SK-N-SH (cell line): ENCODE measurements around the gene GHRHR. TPM values are rescaled to one million over a fixed set of nuclear protein-coding genes. Genes with fewer than 3 reads are reported as not detected.

Source experiments
- CTCF ChIA-PET: fragments of 300-600, 350-600 bp; formaldehyde crosslinking; extraction: SDS; loops from one replicate; lab custom pipeline; 2021; lab: Yijun Ruan, JAX
- POLR2A ChIA-PET: fragments of 350-600 bp; sonication (Branson Sonifier 250); formaldehyde crosslinking; extraction: SDS; loops from one replicate; lab custom pipeline; 2020; ENCODE audit warnings: antibody characterized with exemption, inconsistent platforms; lab: Yijun Ruan, JAX
- DNase-seq: peaks from one replicate; pipeline ENCODE4 v3.0.0; 2012
- H2AFZ ChIP-seq: fragments of 200-600 bp; sonication (generic); 2 replicates; pipeline ENCODE4 v1.8.1; 2016; ENCODE audit warnings: antibody characterized with exemption, mild to moderate bottlenecking, low read depth
- H3F3A ChIP-seq: fragments of 200-600 bp; sonication (generic); replicated peaks from 2 replicates; pipeline ENCODE3; 2016; ENCODE audit warnings: antibody characterized with exemption, mild to moderate bottlenecking; ENCODE audit not compliant: insufficient read depth
- H3K27ac ChIP-seq, 2 experiments: fragments of 200-500 bp in 1 of 2; fragments of 200-600 bp in 1 of 2; sonication (Bioruptor generic) in 1 of 2; sonication (generic), shearing (Covaris generic) in 1 of 2; 2 replicates each; pipeline versions ENCODE4 v1.5.1 to v1.6.1; 2014 to 2016; ENCODE audit warnings: low read depth in 2 of 2, inconsistent platforms in 1 of 2, low read length in 1 of 2, mild to moderate bottlenecking in 1 of 2, mixed read lengths in 1 of 2
- H3K27me3 ChIP-seq: fragments of 200-600 bp; sonication (generic), shearing (Covaris generic); 2 replicates; pipeline ENCODE4 v1.6.1; 2016; ENCODE audit warnings: mixed run types; ENCODE audit not compliant: insufficient read depth
- H3K36me3 ChIP-seq, 2 experiments: fragments of 200-500 bp in 1 of 2; fragments of 200-600 bp in 1 of 2; sonication (Bioruptor generic) in 1 of 2; sonication (generic) in 1 of 2; replicated peaks in 1 of 2; 2 replicates each; pipeline versions ENCODE3 to v1.5.1; 2014 to 2016; ENCODE audit warnings: low read length in 1 of 2, mild to moderate bottlenecking in 1 of 2; ENCODE audit not compliant: insufficient read depth in 2 of 2, control insufficient read depth in 1 of 2
- H3K4me1 ChIP-seq, 2 experiments: fragments of 200-500 bp in 1 of 2; fragments of 200-600 bp in 1 of 2; sonication (Bioruptor generic) in 1 of 2; sonication (generic), shearing (Covaris generic) in 1 of 2; 2 replicates each; pipeline versions ENCODE4 v1.5.1 to v1.6.1; 2014 to 2016; ENCODE audit warnings: low read depth in 1 of 2, low read length in 1 of 2, mixed run types in 1 of 2; ENCODE audit not compliant: insufficient read depth in 2 of 2, control insufficient read depth in 1 of 2
- H3K4me2 ChIP-seq: fragments of 200-600 bp; sonication (generic), shearing (Covaris generic); 2 replicates; pipeline ENCODE4 v1.6.1; 2017; ENCODE audit warnings: mixed run types
- H3K4me3 ChIP-seq, 2 experiments: fragments of 200-500 bp in 1 of 2; fragments of 200-600 bp in 1 of 2; sonication (Bioruptor generic) in 1 of 2; sonication (generic), shearing (Covaris generic) in 1 of 2; 2 replicates each; pipeline versions ENCODE4 v1.5.1 to v1.8.1; 2014 to 2016; ENCODE audit warnings: low read depth in 2 of 2, inconsistent platforms in 1 of 2, low read length in 1 of 2, mild to moderate bottlenecking in 1 of 2, mixed read lengths in 1 of 2, moderate library complexity in 1 of 2
- H3K79me2 ChIP-seq: fragments of 200-600 bp; sonication (generic); 2 replicates; pipeline ENCODE4 v1.8.1; 2017; ENCODE audit warnings: mild to moderate bottlenecking; ENCODE audit not compliant: insufficient read depth
- H3K9ac ChIP-seq: fragments of 200-600 bp; sonication (generic); 2 replicates; pipeline ENCODE4 v1.6.1; 2017; ENCODE audit warnings: mixed run types
- H3K9me2 ChIP-seq: fragments of 200-600 bp; sonication (generic); 2 replicates; pipeline ENCODE4 v1.6.1; 2017; ENCODE audit warnings: mixed run types
- H3K9me3 ChIP-seq: fragments of 200-600 bp; sonication (generic); 2 replicates; pipeline ENCODE4 v1.6.1; 2017; ENCODE audit warnings: mixed run types, mild to moderate bottlenecking, moderate library complexity
- H4K20me1 ChIP-seq: fragments of 200-600 bp; sonication (generic); 2 replicates; pipeline ENCODE4 v1.6.1; 2017; ENCODE audit warnings: mild to moderate bottlenecking, mixed run types; ENCODE audit not compliant: insufficient read depth
- CHD2 ChIP-seq: fragments of 150-350 bp; IDR thresholded peaks from 2 replicates; pipeline ENCODE4 v1.6.1; 2018; ENCODE audit warnings: low read length; ENCODE audit not compliant: partially characterized antibody
- EP300 ChIP-seq, 2 experiments: IDR thresholded peaks; 2 replicates each; pipeline versions ENCODE4 v1.4.0 to v1.6.1; 2012; ENCODE audit warnings: borderline replicate concordance in 1 of 2, low read depth in 1 of 2, low read length in 1 of 2
- EZH2phosphoT487 ChIP-seq: fragments of 200-600 bp; sonication (generic); IDR thresholded peaks from 2 replicates; pipeline ENCODE4 v1.6.1; 2017; ENCODE audit warnings: low read depth, mixed run types, mild to moderate bottlenecking, antibody characterized with exemption, moderate library complexity, borderline replicate concordance
- FOXJ3 ChIP-seq: sonication (generic); formaldehyde crosslinking; IDR thresholded peaks from 2 replicates; pipeline ENCODE4 v1.5.1; 2020; ENCODE audit warnings: mild to moderate bottlenecking, missing genetic modification reagents
- GABPA ChIP-seq: IDR thresholded peaks from 2 replicates; pipeline ENCODE4 v1.4.0; 2012; ENCODE audit warnings: low read depth, mild to moderate bottlenecking
- MEF2A ChIP-seq: IDR thresholded peaks from 2 replicates; pipeline ENCODE4 v1.4.0; 2012; ENCODE audit warnings: low read depth, borderline replicate concordance
- MXI1 ChIP-seq: IDR thresholded peaks from 2 replicates; pipeline ENCODE4 v1.6.1; 2012; ENCODE audit warnings: mild to moderate bottlenecking, low read depth, low read length, improper control_type of control experiment
- NFIC ChIP-seq: IDR thresholded peaks from 2 replicates; pipeline ENCODE4 v1.4.0; 2012; ENCODE audit warnings: borderline replicate concordance
- NRF1 ChIP-seq: IDR thresholded peaks from 2 replicates; pipeline ENCODE4 v1.6.1; 2012; ENCODE audit warnings: low read depth, mild to moderate bottlenecking, low read length
- POLR2AphosphoS5 ChIP-seq: IDR thresholded peaks from 2 replicates; pipeline ENCODE4 v1.6.1; 2012; ENCODE audit warnings: low read depth, low read length
- RAD21 ChIP-seq: IDR thresholded peaks from 2 replicates; pipeline ENCODE4 v1.6.1; 2012; ENCODE audit warnings: mild to moderate bottlenecking, low read length
- RFX5 ChIP-seq: IDR thresholded peaks from 2 replicates; pipeline ENCODE4 v1.6.1; 2012; ENCODE audit warnings: mild to moderate bottlenecking, improper control_type of control experiment, low read length
- SIN3A ChIP-seq: IDR thresholded peaks from 2 replicates; pipeline ENCODE4 v1.6.1; 2012; ENCODE audit warnings: low read depth, mild to moderate bottlenecking, low read length, moderate library complexity, borderline replicate concordance
- SMC3 ChIP-seq: IDR thresholded peaks from 2 replicates; pipeline ENCODE4 v1.6.1; 2012; ENCODE audit warnings: low read depth, low read length, improper control_type of control experiment
- TAF1 ChIP-seq: IDR thresholded peaks from 2 replicates; pipeline ENCODE4 v1.6.1; 2012; ENCODE audit warnings: low read depth, mild to moderate bottlenecking, low read length, moderate library complexity, borderline replicate concordance
- TCF12 ChIP-seq: IDR thresholded peaks from 2 replicates; pipeline ENCODE4 v1.4.0; 2012
- TEAD4 ChIP-seq: IDR thresholded peaks from 2 replicates; pipeline ENCODE4 v1.4.0; 2012; ENCODE audit warnings: mild to moderate bottlenecking, borderline replicate concordance; ENCODE audit not compliant: insufficient read depth
- YY1 ChIP-seq: IDR thresholded peaks from 2 replicates; pipeline ENCODE4 v1.4.0; 2012; ENCODE audit warnings: low read depth, mild to moderate bottlenecking
- WGBS: methylation state at CpG from one replicate; pipeline ENCODE4 v1.1.6; 2017; ENCODE audit warnings: low lambda C conversion rate; 5-methylcytosine and 5-hydroxymethylcytosine counted together
- polyA plus RNA-seq, 3 experiments: library from polyadenylated mRNA; depleted of rRNA; stranded (reverse); fragments of >200 nt; gene quantifications; 2 replicates each; pipeline ENCODE4 v1.2.3, GENCODE V29; 2012
- TF ChIP-seq, protein P1 (sequence below): IDR thresholded peaks from 2 replicates; pipeline ENCODE4; 2012
- TF ChIP-seq, protein P2 (sequence below): IDR thresholded peaks from 2 replicates; pipeline ENCODE4 v1.4.0; 2012; ENCODE audit warnings: low read depth, borderline replicate concordance
- TF ChIP-seq, protein P3 (sequence below): IDR thresholded peaks from 2 replicates; pipeline ENCODE4 v1.4.0; 2012; ENCODE audit warnings: low read depth, borderline replicate concordance
- TF ChIP-seq, protein P4 (sequence below): fragments of 150-350 bp; IDR thresholded peaks from 2 replicates; pipeline ENCODE4 v1.6.1; 2017; ENCODE audit warnings: antibody characterized with exemption, low read length, low read depth, borderline replicate concordance
- TF ChIP-seq, protein P5 (sequence below): fragments of 200-600 bp; sonication (generic); IDR thresholded peaks from 2 replicates; pipeline ENCODE4 v1.6.1; 2017; ENCODE audit warnings: antibody characterized with exemption, mild to moderate bottlenecking, moderate library complexity

GHRHR gene
- polyA plus RNA-seq, 1 of the 3 experiments (the other 2 are of a cell fraction): not detected

DNA sequence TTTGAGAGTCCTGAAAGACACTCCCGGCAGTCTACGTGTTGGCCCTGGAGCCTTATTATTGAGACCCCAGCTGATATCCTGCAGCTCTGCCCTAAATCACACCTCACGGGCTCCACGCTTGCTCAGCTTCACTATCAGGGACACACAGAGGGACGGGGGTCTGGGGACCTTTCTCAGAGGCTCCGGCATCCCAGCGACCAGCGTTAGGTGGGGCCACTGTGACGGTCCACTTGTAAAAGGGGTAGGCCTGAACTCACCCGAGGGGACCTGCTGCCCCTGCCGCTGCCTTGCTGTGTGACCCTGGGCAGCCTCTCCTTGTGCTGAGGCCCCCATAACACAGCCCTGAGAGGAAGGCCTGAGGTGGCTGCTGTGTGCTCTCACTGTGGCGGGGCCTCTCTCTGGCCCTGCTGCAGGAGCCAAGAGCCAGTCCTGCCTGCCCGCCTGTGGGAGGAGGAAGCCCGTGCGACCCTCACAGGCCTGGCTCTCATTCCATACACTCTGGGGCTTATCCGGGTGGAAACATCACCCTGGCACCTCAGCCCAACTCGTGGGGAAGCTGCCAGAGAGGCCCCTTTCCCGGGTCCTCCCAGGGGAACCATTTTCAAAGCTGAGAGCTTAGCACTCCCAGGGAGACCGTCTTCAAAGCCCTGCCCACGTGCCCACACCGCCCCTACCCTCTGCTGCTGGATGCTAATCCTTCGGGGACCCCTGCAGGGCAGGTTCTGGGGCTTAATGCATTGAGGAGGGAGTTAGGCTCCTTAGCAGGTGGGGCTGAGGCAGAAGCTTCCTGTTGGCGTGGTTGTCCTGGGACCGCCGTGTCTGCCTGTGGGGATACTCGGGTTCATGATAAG lies 30.4 kb upstream of the GHRHR start (continued):
- no peak for TF ChIP-seq MXI1
- TF ChIP-seq SIN3A: no peak
- no peak for TF ChIP-seq YY1
- no peak for TF ChIP-seq NFIC
- no peak for TF ChIP-seq NRF1
- no peak for TF ChIP-seq TEAD4
- TF ChIP-seq EZH2phosphoT487: no peak
- TF ChIP-seq FOXJ3 (CRISPR knock-in tag): no peak
- no peak for TF ChIP-seq TCF12
- no peak for TF ChIP-seq MEF2A
- TF ChIP-seq, protein P1, sequence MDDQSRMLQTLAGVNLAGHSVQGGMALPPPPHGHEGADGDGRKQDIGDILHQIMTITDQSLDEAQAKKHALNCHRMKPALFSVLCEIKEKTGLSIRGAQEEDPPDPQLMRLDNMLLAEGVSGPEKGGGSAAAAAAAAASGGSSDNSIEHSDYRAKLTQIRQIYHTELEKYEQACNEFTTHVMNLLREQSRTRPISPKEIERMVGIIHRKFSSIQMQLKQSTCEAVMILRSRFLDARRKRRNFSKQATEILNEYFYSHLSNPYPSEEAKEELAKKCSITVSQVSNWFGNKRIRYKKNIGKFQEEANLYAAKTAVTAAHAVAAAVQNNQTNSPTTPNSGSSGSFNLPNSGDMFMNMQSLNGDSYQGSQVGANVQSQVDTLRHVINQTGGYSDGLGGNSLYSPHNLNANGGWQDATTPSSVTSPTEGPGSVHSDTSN: no peak
- TF ChIP-seq TAF1: no peak

DNA sequence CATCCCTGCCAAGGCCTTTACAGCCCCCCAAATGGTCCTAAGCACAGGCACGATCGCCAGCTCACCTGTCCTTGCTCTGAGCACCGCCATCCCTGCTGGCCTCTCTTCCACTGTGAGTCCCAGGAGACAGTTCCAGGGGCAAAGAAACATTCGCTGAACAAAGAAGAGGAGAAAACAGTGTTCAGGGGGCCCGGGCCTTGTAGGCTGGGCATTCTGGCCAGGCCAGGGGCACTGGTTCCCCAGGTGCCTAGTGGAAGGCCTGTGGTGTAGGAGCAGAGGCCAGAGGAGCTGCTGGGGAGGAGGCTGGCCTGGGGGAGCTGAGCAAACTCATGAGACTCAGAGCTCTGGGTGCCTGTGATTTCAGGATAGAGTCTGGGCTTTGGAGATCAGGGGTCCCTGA lies 29.5 kb upstream of the GHRHR start:
- no peaks in the 10 kb centered on the region for H3K27me3 ChIP-seq
- H3K4me1 ChIP-seq: peaks cover 0 to 34% of the 10 kb centered on the region in 2 experiments; a peak in 1 of 4 replicates
- WGBS: 75% methylated on average over 5 of the region's 5 CpGs
- H2AFZ ChIP-seq: no peak overlapping the region
- H3K27ac ChIP-seq: no peak overlapping the region
- H3K36me3 ChIP-seq: no peaks in the 10 kb centered on the region
- H3K79me2 ChIP-seq: no peaks in the 10 kb centered on the region
- no peak overlapping the region for H3K9ac ChIP-seq
- no peak for TF ChIP-seq EZH2phosphoT487
- TF ChIP-seq RAD21: no peak
- TF ChIP-seq, protein P2, sequence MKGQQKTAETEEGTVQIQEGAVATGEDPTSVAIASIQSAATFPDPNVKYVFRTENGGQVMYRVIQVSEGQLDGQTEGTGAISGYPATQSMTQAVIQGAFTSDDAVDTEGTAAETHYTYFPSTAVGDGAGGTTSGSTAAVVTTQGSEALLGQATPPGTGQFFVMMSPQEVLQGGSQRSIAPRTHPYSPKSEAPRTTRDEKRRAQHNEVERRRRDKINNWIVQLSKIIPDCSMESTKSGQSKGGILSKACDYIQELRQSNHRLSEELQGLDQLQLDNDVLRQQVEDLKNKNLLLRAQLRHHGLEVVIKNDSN: no peak
- TF ChIP-seq, protein P3, sequence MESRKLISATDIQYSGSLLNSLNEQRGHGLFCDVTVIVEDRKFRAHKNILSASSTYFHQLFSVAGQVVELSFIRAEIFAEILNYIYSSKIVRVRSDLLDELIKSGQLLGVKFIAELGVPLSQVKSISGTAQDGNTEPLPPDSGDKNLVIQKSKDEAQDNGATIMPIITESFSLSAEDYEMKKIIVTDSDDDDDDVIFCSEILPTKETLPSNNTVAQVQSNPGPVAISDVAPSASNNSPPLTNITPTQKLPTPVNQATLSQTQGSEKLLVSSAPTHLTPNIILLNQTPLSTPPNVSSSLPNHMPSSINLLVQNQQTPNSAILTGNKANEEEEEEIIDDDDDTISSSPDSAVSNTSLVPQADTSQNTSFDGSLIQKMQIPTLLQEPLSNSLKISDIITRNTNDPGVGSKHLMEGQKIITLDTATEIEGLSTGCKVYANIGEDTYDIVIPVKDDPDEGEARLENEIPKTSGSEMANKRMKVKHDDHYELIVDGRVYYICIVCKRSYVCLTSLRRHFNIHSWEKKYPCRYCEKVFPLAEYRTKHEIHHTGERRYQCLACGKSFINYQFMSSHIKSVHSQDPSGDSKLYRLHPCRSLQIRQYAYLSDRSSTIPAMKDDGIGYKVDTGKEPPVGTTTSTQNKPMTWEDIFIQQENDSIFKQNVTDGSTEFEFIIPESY: no peak
- TF ChIP-seq SMC3: no peak
- TF ChIP-seq EP300 (IDR thresholded peaks at IDR 0.05; ENCODE audit: borderline replicate concordance in 1 of 2, low read depth in 1 of 2, low read length in 1 of 2): no peak
- no peak for TF ChIP-seq NFIC
- TF ChIP-seq, protein P4, sequence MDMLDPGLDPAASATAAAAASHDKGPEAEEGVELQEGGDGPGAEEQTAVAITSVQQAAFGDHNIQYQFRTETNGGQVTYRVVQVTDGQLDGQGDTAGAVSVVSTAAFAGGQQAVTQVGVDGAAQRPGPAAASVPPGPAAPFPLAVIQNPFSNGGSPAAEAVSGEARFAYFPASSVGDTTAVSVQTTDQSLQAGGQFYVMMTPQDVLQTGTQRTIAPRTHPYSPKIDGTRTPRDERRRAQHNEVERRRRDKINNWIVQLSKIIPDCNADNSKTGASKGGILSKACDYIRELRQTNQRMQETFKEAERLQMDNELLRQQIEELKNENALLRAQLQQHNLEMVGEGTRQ: no peak
- TF ChIP-seq GABPA: no peak
- TF ChIP-seq YY1: no peak
- no peak for TF ChIP-seq MEF2A
- no peak for TF ChIP-seq CHD2
- TF ChIP-seq FOXJ3 (CRISPR knock-in tag): no peak
- TF ChIP-seq, protein P5, sequence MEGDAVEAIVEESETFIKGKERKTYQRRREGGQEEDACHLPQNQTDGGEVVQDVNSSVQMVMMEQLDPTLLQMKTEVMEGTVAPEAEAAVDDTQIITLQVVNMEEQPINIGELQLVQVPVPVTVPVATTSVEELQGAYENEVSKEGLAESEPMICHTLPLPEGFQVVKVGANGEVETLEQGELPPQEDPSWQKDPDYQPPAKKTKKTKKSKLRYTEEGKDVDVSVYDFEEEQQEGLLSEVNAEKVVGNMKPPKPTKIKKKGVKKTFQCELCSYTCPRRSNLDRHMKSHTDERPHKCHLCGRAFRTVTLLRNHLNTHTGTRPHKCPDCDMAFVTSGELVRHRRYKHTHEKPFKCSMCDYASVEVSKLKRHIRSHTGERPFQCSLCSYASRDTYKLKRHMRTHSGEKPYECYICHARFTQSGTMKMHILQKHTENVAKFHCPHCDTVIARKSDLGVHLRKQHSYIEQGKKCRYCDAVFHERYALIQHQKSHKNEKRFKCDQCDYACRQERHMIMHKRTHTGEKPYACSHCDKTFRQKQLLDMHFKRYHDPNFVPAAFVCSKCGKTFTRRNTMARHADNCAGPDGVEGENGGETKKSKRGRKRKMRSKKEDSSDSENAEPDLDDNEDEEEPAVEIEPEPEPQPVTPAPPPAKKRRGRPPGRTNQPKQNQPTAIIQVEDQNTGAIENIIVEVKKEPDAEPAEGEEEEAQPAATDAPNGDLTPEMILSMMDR: no peak
- no peak for TF ChIP-seq POLR2AphosphoS5
- TF ChIP-seq TCF12: no peak
- TF ChIP-seq RFX5: no peak
- no peak for TF ChIP-seq MXI1
- no peaks in the 10 kb centered on the region for H3F3A ChIP-seq
- CTCF ChIA-PET: interaction anchor here (0.8 to 9.6 kb wide), 13 partner anchors 10 to 200 kb away, joined by 3 to 103 read pairs (median 4); no protein-coding TSS in a partner anchor
- H3K9me3 ChIP-seq: no peaks in the 10 kb centered on the region
- H4K20me1 ChIP-seq: no peaks in the 10 kb centered on the region
- DNase-seq: peak; percentile 15
- H3K4me2 ChIP-seq: no peak overlapping the region
- H3K4me3 ChIP-seq: no peak overlapping the region
- POLR2A ChIA-PET: no interaction called here
- no peaks in the 10 kb centered on the region for H3K9me2 ChIP-seq
